K562 (cell line): ENCODE data around the gene MYH9.

Experiments used
- EZH2 ChIP-seq: IDR thresholded peaks from 2 replicates; pipeline ENCODE4 v1.6.1; 2012; ENCODE audit warnings: low read depth, mild to moderate bottlenecking, inconsistent platforms, low read length, borderline replicate concordance
- GABPA ChIP-seq: fragments of 200-800 bp; sonication (Bioruptor generic); conservative IDR thresholded peaks from 2 replicates; pipeline ENCODE4 v1.6.1; 2016; ENCODE audit warnings: low read depth, missing genetic modification characterization, missing compliant biosample characterization
- KAT7 ChIP-seq: sonication (generic); formaldehyde crosslinking; IDR thresholded peaks from 2 replicates; pipeline ENCODE4 v1.8.0; 2022; ENCODE audit warnings: missing genetic modification reagents, mild to moderate bottlenecking, borderline replicate concordance
- KLF16 ChIP-seq: IDR thresholded peaks from 2 replicates; pipeline ENCODE4 v1.6.1; 2016; ENCODE audit warnings: antibody characterized with exemption
- MAZ ChIP-seq, 2 experiments: fragments of 450-650 bp in 1 of 2; sonication (generic) in 1 of 2; formaldehyde crosslinking; IDR thresholded peaks in 1 of 2; conservative IDR thresholded peaks in 1 of 2; 2 replicates each; pipeline versions ENCODE4 v1.4.0 to v1.5.0; 2020; ENCODE audit warnings: mild to moderate bottlenecking in 1 of 2, missing genetic modification reagents in 1 of 2
- NFYB ChIP-seq: IDR thresholded peaks from 2 replicates; pipeline ENCODE4 v1.6.1; 2011; ENCODE audit warnings: mild to moderate bottlenecking, moderate library complexity; ENCODE audit not compliant: insufficient read length; ENCODE audit errors: extremely low read depth
- NR2C2 ChIP-seq, 2 experiments: fragments of 200-800 bp in 1 of 2; sonication (Bioruptor generic) in 1 of 2; sonication (generic) in 1 of 2; formaldehyde crosslinking in 1 of 2; IDR thresholded peaks; 2 replicates each; pipeline versions ENCODE4 v1.6.1 to v1.8.0; 2016 to 2022; ENCODE audit warnings: mild to moderate bottlenecking in 1 of 2, missing compliant biosample characterization in 1 of 2, missing genetic modification characterization in 1 of 2, missing genetic modification reagents in 1 of 2
- PTRF ChIP-seq: fragments of 450-650 bp; IDR thresholded peaks from 2 replicates; pipeline ENCODE4 v1.6.1; 2016; ENCODE audit warnings: mild to moderate bottlenecking, missing genetic modification characterization, missing compliant biosample characterization
- YBX1 ChIP-seq: fragments of 450-650 bp; IDR thresholded peaks from 2 replicates; pipeline ENCODE4 v1.7.1; 2016; ENCODE audit warnings: mild to moderate bottlenecking
- ZNF232 ChIP-seq: sonication (generic); formaldehyde crosslinking; IDR thresholded peaks from 2 replicates; pipeline ENCODE4 v1.8.0; 2022; ENCODE audit warnings: mild to moderate bottlenecking, missing genetic modification reagents
- ZNF77 ChIP-seq: fragments of 250-450 bp; sonication (Bioruptor Pico); IDR thresholded peaks from 2 replicates; pipeline ENCODE4 v1.5.0; 2020
- TF ChIP-seq, protein P1 (sequence below), 3 experiments: IDR thresholded peaks in 2 of 3; conservative IDR thresholded peaks in 1 of 3; 2 replicates each; pipeline ENCODE4 v1.5.1; 2011 to 2012; ENCODE audit warnings: low read length in 3 of 3, mild to moderate bottlenecking in 3 of 3, control low read depth in 2 of 3, improper control_type of control experiment in 1 of 3, inconsistent platforms in 1 of 3, low read depth in 1 of 3, mixed read lengths in 1 of 3, moderate library complexity in 1 of 3; ENCODE audit not compliant: insufficient read depth in 2 of 3

DNA sequence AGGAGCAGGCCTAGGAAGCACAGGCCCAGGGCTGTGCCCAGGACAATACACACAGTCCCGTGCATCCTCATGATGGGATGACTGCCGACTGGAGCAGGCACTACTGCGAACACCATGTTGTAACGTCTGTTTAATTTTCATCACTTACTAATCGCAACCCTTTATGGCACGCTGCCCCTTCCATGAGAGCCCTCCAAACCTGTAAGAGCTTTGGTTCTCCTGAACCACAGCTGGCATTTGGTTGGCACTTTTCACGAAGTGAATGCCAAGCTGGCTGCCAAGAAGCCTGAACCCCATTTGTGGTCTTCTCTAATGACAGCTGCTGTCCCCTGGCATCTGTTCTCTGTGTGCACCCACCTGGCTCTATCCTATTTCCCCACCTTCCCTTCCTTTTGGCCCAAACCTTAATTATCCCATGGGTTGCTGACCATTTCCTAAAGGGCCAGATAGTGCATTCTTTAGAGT lies 98.3 kb downstream of the MYH9 start:
- TF ChIP-seq NR2C2 (CRISPR knock-in tag; IDR thresholded peaks at IDR 0.05): no peak
- no peak for TF ChIP-seq NR2C2 (tag; IDR thresholded peaks at IDR 0.05)
- no peak for TF ChIP-seq MAZ (CRISPR knock-in tag; conservative IDR thresholded peaks at IDR 0.05 in 1 of 2, IDR thresholded peaks at IDR 0.05 in 1 of 2)
- TF ChIP-seq, protein P1, sequence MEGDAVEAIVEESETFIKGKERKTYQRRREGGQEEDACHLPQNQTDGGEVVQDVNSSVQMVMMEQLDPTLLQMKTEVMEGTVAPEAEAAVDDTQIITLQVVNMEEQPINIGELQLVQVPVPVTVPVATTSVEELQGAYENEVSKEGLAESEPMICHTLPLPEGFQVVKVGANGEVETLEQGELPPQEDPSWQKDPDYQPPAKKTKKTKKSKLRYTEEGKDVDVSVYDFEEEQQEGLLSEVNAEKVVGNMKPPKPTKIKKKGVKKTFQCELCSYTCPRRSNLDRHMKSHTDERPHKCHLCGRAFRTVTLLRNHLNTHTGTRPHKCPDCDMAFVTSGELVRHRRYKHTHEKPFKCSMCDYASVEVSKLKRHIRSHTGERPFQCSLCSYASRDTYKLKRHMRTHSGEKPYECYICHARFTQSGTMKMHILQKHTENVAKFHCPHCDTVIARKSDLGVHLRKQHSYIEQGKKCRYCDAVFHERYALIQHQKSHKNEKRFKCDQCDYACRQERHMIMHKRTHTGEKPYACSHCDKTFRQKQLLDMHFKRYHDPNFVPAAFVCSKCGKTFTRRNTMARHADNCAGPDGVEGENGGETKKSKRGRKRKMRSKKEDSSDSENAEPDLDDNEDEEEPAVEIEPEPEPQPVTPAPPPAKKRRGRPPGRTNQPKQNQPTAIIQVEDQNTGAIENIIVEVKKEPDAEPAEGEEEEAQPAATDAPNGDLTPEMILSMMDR (IDR thresholded peaks at IDR 0.05 in 2 of 3, conservative IDR thresholded peaks at IDR 0.05 in 1 of 3; ENCODE audit: insufficient read depth in 2 of 3, low read depth in 1 of 3, low read length in 3 of 3): no peak
- TF ChIP-seq KAT7: no peak
- no peak for TF ChIP-seq KLF16
- TF ChIP-seq ZNF232 (CRISPR knock-in tag): no peak
- TF ChIP-seq GABPA: no peak
- no peak for TF ChIP-seq PTRF (tag)
- no peak for TF ChIP-seq NFYB
- TF ChIP-seq EZH2: no peak
- no peak for TF ChIP-seq ZNF77 (CRISPR knock-in tag)
- no peak for TF ChIP-seq YBX1
